Fibroblast of villous mesenchyme (primary cell): ENCODE measurements around the gene LRRK1. TPM values are rescaled to one million over a fixed set of nuclear protein-coding genes. Genes with fewer than 3 reads are reported as not detected.

Source experiments
- DNase-seq: peaks from one replicate; pipeline ENCODE4 v3.0.0-alpha.2; 2010; ENCODE audit warnings: low read depth
- H3K4me3 ChIP-seq: 2 replicates; pipeline ENCODE4 v1.5.1; 2011; ENCODE audit warnings: low read depth, mild to moderate bottlenecking, low read length
- CTCF ChIP-seq: IDR thresholded peaks from 2 replicates; pipeline ENCODE4 v1.5.1; 2012; ENCODE audit warnings: low read depth, mild to moderate bottlenecking, low read length; ENCODE audit not compliant: insufficient read depth
- total RNA-seq: library from RNA; depleted of rRNA; stranded (reverse); fragments of >200 nt; gene quantifications from 2 replicates; pipeline ENCODE4 v1.2.3, GENCODE V29; 2012

Gene LRRK1
- total RNA-seq, 1 donor = 10.8 TPM

GRCh38 chr15:100890850-100891249 lies 28.3 kb upstream of the LRRK1 start:
- no peak for TF ChIP-seq CTCF
- no peak overlapping the region for H3K4me3 ChIP-seq
- DNase-seq = no peak

- TF ChIP-seq CTCF = peak; percentile 9
- no peak overlapping the region for H3K4me3 ChIP-seq
- DNase-seq = no peak
Measured at GRCh38 chr15:100891307-100892012, 27.7 kb upstream of the LRRK1 start.

GRCh38 chr15:100892013-100892355 lies 27.2 kb upstream of the LRRK1 start:
- no peak overlapping the region for H3K4me3 ChIP-seq
- no peak for TF ChIP-seq CTCF
- DNase-seq = no peak

DNA sequence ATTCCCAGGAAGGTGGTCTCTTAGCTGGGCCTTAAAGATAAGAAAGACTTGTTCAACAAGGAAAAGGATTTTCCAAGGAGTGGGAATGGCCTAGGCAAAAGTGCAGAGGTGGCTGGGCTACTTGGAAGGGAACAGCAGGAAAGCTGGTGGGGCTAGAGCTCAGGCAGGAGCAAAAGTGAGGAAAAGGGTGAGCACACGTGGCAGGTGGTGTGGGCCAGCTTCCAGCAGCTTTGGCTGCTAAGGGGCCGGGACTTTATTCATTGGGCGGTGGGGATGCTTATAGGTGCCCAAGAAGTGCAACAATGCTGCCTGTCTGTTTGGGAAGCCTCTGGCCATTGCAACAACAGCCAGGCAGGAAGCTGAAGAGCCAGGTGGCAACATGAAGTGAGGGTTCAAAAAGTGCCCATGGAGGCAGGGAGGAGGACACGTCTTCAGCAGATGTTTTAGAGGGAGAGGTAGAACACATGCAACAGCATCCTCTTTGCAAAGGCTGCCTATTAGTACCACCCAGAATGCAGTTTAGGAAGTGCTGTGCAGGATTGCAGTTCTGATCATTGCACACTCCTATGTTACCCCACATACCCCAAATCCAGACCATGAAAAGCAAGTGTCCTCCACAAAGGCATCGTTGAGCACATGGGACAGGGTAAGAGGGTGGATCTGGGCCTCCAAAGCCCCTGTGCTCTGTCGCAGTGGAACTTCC lies 25.7 kb upstream of the LRRK1 start:
- no peak for DNase-seq
- H3K4me3 ChIP-seq = no peak overlapping the region
- no peak for TF ChIP-seq CTCF

GRCh38 chr15:100893964-100894295 lies 25.2 kb upstream of the LRRK1 start:
- no peak for DNase-seq

DNA sequence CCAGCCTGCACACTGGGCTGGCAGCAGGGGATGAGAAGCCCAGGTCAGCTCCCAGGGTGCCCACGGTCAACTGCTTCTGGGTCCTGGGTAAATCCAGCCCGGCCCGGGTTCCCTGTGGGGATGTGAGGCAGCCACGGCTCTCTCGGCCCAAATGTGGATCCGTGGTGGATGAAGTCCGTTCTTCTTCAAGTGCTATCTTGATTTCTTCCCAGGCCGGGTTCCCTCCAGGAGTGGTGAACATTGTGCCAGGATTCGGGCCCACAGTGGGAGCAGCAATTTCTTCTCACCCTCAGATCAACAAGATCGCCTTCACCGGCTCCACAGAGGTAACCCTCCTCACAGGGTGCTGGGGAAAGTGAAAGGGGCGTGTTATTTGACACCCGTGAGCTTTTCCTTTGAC lies 23.4 kb upstream of the LRRK1 start:
- H3K4me3 ChIP-seq = no peak overlapping the region
- no peak for TF ChIP-seq CTCF
- no peak for DNase-seq

More at GRCh38 chr15:100893964-100894295, 25.2 kb upstream of the LRRK1 start:
- H3K4me3 ChIP-seq = no peak overlapping the region
- TF ChIP-seq CTCF = no peak
